ENCODE data around the gene CTNNBIP1.

DNA sequence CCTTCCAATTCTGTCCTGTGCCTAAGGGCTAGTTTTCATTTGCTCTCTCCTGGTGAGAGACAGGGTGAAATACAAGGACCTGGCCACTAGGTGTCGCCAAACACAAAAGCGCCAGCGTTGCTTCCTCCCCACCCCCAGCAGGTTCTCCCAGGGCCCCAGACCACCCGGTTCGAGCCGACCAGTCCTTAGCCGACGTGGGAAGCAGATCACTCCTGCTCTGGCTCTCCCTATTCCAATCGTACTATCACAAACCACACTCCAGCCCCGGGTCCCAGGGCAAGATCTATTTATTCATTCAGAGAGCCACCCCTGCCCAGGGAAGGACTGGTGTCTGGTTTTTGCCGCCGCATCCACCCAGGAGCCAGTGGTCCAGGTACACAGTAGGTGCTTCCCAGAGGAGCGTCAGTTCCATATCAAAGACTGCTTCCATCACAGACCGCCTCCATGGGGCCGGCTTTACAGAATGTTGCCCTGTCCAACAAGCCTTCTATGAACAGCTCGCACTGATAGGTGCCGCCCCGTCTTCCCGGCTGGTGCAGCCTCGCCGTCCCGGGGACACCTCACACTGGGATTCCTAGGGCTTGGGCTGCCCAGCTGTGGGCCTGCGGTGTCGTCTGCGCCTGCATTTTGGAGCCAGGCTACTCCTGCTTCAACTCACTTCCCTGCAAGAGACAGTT is 35.0 kb downstream of the CTNNBIP1 start:
- TF ChIP-seq, protein P1, sequence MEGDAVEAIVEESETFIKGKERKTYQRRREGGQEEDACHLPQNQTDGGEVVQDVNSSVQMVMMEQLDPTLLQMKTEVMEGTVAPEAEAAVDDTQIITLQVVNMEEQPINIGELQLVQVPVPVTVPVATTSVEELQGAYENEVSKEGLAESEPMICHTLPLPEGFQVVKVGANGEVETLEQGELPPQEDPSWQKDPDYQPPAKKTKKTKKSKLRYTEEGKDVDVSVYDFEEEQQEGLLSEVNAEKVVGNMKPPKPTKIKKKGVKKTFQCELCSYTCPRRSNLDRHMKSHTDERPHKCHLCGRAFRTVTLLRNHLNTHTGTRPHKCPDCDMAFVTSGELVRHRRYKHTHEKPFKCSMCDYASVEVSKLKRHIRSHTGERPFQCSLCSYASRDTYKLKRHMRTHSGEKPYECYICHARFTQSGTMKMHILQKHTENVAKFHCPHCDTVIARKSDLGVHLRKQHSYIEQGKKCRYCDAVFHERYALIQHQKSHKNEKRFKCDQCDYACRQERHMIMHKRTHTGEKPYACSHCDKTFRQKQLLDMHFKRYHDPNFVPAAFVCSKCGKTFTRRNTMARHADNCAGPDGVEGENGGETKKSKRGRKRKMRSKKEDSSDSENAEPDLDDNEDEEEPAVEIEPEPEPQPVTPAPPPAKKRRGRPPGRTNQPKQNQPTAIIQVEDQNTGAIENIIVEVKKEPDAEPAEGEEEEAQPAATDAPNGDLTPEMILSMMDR (IDR thresholded peaks at IDR 0.05; ENCODE audit: control extremely low read depth in 1 of 3, insufficient read depth in 1 of 3, low read depth in 1 of 3, low read length in 3 of 3) = peak; percentile 77 to 96 (median 92)
- TF ChIP-seq KDM1A (IDR thresholded peaks at IDR 0.05; ENCODE audit: borderline replicate concordance, low read length) (no peak), HDAC2 (IDR thresholded peaks at IDR 0.05; ENCODE audit: borderline replicate concordance in 1 of 2, low read depth in 2 of 2, low read length in 2 of 2) (no peak), POLR2AphosphoS5 (IDR thresholded peaks at IDR 0.05; ENCODE audit: low read depth, low read length) (no peak), JUN (IDR thresholded peaks at IDR 0.05; ENCODE audit: low read depth, low read length) (no peak), MAFK (IDR thresholded peaks at IDR 0.05; ENCODE audit: low read depth, low read length) (no peak)
